PFSK-1 (cell line): ENCODE data around the gene SSX2IP.

Experiments
- POLR2AphosphoS5 ChIP-seq: IDR thresholded peaks from 2 replicates; pipeline ENCODE4 v1.6.1; 2012; ENCODE audit warnings: low read depth, mild to moderate bottlenecking, control low read depth, low read length, moderate library complexity
- TAF1 ChIP-seq: IDR thresholded peaks from 2 replicates; pipeline ENCODE4 v1.6.1; 2012; ENCODE audit warnings: low read length, control low read depth, borderline replicate concordance; ENCODE audit not compliant: insufficient read depth

DNA sequence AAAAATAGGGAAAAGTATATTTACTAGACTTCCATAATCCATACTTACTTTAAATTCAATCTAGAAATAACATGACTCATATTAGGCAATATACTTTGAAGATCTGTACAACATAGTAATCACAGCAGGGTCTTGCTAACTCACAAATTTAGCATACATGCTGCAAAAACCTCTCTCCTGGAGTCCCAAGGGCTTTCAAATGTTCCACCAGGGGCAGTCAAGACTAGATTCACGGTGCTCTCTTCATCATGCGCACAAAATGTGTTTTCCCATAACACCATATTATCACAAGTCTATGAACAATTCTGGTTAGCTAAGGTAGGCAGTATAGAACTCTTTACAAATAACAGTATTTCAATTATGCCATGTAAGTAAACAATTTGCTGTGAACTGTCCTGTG is 45.8 kb downstream of the SSX2IP start:
- TF ChIP-seq POLR2AphosphoS5 (no peak), TAF1 (no peak)
